HG03469 (cell line): ENCODE data around the gene TPGS2.

Experiments used
- ATAC-seq: cut with Tn5 transposase; IDR thresholded peaks from one replicate; pipeline ENCODE4 v1.9.1; 2021; ENCODE audit warnings: mild to moderate bottlenecking, moderate library complexity, moderate number of reproducible peaks; ENCODE audit not compliant: unreplicated experiment

The TPGS2 gene

GRCh38 chr18:36744261-36744876 is 84.4 kb downstream of the TPGS2 start:
- no peak for ATAC-seq
